HG03457 (cell line): ENCODE results near the gene HBS1L.
"Not testable (repeated sequence)": the region's sequence is repeated elsewhere in the genome, so short reads cannot be mapped to it uniquely, and the experiment has no call there.

Source experiments
- ATAC-seq: cut with Tn5 transposase; IDR thresholded peaks from one replicate; pipeline ENCODE4 v1.9.1; 2021; ENCODE audit warnings: moderate number of reproducible peaks; ENCODE audit not compliant: unreplicated experiment

The HBS1L gene

DNA sequence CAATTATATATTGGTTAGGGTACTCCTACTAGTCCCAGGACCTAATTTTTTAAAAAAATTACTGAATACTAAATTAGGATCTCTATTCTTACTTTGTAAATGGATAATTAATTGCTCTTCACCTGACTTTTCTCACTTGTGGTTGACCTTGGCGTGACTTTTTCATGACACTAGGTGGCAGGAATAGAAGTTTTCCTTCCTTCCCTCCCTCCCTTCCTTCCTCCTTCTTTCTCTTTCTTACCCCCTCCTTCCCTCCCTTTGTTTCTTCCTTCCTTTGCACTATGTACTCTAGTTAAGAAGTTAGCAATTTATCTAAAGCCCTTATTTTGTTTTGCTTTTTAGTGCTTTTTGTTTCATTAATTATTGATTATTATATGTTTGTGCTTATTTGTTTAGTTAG is 20.4 kb upstream of the HBS1L start:
- no peak for ATAC-seq

DNA sequence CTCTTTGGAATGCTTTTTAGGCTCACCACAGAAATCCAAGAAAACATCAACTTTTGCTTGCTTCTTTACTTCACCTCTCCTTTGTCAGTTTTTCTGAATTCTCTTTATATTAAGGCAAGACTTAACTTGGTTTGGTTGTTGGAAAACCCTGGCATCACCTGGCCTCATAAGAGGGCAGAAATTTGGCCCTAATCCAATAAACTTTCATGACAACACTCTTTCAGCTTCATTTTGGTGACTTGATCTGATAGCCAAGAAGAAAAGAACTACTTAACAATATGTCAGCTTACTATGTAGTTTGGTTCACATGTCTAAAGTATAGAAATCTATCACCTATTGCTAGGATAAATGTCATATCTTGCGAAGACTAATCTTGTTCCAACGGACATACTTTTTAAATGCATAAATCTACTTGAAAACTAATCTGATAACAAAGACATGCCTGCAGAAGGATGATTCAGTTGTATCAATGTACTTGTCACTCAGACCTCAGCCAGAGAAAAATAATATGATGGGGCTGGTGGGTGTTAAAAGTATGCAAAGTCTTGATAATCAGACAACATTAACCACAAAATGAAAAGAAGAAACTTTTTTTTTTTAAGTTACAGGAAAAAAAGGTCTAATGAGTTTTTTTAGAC is 19.3 kb upstream of the HBS1L start:
- ATAC-seq = no peak

DNA sequence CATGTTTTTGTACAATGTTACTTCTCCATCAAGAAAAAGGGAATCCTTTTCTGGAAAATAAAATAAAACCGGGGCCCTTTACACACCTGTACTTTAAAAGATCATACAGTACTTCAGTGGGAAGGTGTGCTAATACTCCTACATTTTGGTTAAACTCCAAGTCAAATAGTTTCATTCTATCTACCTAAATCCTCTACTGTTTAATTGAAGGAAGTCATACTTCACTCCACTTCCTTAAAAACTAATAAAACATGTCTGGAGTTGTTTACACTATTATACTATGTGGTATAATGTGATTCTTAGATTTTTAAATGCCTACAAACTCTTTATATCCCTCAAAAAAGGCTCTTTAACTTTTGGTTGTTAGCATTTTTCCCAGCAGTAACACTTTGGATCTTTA is 18.6 kb upstream of the HBS1L start:
- no peak for ATAC-seq

DNA sequence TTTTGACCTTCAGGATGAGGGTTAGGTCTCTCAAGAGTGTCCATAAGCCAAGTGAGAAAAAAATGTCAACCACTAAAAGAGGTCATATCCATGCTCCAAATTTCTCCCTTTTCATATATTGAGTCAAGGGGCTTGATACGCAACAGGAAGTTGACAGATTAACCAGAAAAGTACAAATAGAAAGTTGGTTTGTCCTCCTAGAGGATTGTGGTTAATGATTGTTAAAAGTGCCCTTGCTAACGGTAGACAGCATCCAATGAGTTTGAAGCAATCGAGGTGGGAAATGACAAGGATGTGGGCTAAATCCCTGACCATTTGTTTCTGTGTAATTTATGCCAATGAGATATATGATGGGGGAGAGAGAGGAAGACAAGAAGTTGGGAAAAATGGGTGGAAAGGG is 18.1 kb upstream of the HBS1L start:
- no peak for ATAC-seq

DNA sequence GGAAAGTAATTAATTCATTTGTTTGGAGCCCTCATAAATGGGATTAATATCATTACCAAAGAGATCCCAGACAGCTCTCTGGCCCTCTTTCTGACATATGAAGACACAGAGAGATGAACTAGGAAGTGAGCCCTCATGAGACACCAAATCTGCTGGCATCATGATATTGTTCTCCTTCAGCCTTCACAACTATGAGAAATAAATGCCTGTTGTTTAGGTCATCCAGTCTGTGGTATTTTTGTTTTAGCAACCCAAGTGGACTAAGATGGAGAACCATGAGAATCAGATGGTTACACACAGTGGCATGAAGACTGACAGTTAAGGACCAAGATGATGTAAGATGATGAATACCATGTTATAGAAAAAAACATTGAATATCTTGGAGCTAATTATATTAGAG is 16.9 kb upstream of the HBS1L start:
- no peak for ATAC-seq

DNA sequence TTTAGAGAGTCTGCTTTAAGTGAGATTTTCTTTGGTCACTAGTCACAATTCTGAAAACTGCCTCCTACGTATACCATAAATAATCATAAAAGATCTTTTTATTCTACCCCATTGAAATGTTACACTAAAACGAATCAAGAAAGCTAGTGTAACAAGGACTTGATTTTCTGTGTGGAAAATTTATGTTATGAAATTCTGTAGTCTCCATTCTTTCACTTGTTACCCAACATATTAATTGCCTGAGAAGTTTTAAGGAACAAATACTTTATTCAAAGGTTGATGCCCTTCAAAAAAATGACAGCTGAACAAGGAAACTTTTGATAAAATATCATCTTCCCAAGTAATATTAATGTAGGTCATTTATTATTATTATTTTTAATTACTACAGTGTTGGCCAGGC is 13.3 kb upstream of the HBS1L start:
- no peak for ATAC-seq

DNA sequence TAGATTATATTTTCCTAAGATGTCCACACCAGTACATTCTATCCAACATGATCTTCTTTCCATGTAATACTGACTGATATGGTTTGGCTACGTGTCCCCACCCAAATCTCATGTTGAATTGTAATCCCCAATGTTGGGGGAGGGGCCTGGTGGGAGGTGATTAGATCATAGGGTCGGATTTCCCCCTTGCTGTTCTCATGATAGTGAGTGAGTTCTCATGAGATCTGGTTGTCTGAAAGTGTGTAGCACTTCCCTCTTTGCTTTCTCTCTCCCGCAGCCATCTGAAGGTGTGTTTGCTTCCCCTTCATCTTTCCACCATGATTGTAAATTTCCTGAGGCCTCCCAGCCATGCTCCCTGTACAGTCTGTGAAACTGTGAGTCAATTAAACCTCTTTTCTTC is 12.2 kb upstream of the HBS1L start:
- no peak for ATAC-seq

DNA sequence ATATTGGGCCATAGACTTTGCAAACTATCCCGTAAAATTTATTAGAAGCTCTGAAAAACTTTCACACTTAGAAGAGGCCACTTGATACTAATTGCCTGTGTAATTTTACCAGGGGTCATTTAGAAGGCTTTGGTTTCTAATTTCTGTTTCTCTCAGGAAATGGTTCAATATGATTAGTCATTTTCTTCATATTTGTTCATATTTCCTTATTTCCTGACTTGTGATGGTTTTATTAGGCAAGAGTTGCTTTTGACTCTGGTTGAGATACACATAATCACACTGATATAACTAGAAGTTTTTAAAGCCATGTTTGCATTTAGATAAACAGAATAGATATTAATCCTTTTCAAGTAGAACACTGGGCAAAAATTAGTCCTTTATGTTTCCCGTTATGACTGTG is 11.8 kb upstream of the HBS1L start:
- ATAC-seq = no peak

DNA sequence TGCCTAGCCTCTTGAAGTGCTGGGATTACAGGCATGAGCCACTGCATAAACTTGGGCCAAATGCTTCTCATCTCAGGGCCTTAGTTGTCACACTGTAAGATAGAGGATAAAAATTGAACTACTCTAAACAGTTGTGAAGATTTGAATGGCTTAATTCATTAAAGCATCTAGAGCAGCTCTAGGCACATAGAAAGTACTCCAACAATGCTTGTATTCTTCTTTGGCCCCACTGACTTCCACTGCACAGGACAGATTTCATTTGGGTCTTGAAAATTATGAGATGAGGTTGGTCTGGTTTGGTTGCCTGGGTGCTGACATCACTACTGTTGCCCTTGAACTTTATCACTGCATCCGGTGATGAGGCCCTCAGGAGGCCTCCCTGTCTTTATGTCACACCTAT is 10.0 kb upstream of the HBS1L start:
- ATAC-seq = no peak

DNA sequence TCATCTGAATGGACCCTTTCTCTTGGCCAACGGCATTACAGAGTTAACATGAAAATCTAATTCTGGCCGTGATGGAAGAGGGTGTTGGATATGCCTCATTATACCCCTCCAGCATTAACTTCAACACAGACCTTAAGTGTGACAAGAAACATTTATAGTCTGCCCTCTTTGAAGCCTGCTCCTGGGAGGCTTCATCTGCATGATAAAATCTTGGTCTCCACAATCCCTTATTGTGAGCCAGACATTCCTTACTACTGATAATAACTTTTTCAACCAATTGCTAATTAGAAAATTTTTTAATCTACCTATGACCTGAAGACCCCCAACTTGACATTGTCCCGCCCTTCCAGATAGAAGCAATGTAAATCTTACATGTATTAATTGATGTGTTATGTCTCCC is 9.3 kb upstream of the HBS1L start:
- ATAC-seq = no peak

DNA sequence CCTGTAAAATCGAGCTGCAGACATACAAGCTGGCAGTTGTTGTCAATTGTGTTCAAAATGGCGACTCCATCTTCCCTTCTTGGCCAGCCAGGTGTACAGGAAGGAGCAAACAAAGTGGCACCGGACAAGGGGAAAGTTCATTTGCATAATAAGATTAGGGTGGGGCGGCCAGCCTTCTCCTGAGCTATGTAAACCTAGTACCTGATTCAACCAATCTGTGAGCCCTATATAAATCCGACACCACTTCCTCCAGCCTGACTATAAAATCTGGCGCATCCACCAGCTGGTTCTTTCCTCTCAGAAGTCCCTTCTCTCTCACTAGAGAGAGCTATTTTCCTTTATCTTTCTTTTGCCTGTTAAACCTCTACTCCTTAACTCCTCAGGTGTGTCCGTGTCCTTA is 8.1 kb upstream of the HBS1L start:
- ATAC-seq = no peak

DNA sequence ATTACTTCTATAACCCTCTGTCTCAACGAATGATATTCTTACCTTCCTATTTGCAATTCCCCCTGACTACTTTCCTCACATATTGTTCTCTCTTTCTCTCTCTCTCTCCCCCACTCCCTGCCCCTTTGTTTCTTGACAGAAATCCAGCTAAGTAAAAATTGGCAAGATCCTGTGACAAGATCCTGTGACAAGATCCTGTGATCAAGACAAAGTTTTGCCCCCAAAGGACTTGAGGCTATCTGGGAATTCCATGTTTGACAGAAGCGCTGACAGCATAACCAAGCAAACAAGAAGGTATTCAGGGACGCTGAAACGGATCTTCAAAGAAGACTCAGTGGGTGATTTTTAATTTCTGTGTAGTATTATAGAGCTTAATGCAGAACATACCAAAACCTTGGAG is 5.5 kb upstream of the HBS1L start:
- no peak for ATAC-seq

DNA sequence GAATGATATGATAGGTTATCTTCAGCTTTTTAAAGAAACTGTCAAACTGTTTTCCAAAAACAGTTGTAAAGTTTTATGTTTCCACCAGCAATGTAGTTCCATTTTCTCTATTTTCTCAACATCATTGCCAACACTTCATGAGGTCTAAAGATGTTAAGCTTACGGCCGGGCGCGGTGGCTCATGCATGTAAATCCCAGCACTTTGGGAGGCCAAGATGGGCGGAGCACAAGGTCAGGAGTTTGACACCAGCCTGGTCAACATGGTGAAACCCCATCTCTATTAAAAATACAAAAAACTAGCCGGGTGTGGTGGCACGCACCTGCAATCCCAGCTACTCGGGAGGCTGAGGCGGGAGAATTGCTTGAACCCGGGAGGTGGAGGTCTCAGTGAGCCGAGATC is 3.7 kb upstream of the HBS1L start:
- not testable (repeated sequence) for ATAC-seq

DNA sequence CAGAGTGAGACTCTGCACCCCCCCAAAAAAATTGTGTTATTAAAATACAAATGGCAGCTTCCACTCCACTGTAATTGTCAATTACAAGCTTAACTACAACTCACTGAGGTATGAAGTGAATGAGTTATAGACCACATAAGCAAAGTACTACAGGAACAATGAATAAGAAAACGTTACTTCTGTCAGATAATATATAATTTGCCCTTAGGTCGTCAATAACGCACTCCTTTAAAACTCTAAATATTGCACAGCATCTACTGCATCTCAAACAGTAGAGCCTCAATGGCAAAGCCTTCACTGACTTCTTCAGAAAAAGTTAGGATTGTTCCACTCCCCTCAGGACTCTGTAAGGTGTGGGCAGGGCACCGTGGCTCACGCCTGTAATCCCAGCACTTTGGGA is 2.0 kb upstream of the HBS1L start:
- no peak for ATAC-seq

DNA sequence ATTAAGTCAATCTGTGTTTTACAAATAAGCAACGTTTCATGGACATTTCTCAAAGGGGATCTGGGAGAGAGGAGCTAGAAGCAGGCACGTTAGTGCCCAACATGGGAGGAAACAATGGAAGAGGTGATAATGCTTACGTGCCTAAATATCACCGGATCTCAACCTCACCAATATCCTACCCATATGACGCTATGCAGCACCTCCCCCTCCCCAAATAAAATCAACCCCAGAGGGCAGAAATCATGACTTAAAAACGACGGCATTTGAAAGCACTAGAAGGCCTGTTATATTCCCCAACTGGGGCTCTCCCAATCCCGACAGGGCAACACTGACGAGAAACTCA is 425 bp downstream of the HBS1L start:
- peak; percentile 0 for ATAC-seq

DNA sequence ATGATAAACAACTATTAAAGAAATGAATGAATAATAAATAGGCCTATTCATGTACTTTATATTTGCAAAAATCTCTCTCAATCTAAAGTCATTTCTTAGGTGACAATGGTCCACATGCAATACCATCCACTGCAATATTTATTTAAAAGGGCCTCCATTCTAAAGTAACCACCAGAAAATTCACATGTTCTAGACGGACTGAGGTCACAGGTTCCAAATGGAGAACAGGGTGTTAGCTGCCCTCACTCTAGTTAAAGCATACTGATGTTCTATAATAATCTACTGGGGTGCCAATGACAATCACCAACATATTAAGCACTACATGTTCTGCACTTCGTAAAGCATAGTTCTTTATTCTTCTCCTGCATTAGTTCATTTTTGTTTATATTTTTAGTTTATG is 1.2 kb downstream of the HBS1L start:
- ATAC-seq = no peak

DNA sequence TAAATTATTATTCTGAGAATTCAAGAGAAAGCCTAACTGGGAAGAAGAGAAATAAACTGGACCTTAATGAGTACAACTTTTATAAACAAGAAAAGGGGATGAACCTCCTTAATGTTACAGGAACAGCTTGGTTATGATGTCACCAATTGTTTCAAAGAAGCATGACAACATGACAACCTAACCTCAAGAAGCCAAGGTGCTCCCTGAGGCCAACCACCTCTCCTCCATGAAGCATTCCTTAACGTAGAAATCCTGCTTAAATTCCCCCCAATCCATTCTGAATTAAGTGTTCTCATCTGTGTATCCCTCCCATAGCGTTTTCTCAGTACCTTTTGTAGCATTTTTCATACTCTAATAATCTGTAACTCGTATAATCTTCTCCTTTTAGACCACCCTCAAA is 1.7 kb downstream of the HBS1L start:
- no peak for ATAC-seq

DNA sequence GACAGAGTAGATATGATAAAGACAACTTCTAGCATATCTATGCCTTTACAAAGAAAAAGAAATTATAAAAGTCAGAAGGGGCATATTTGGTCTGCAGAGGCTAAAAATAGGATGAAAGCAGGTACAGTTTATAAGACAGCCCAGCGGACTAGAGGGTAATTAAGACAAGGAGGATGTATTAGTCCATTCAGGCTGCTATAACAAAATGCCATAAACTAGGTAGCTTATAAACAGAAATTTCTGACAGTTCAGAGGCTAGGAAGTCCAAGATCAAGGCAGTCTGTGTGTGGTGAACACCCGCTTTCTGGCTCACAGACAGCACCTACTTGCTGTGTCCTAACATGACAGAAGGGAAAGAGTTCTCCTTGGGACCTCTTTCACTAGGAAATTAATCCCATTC is 5.7 kb downstream of the HBS1L start:
- no peak for ATAC-seq

DNA sequence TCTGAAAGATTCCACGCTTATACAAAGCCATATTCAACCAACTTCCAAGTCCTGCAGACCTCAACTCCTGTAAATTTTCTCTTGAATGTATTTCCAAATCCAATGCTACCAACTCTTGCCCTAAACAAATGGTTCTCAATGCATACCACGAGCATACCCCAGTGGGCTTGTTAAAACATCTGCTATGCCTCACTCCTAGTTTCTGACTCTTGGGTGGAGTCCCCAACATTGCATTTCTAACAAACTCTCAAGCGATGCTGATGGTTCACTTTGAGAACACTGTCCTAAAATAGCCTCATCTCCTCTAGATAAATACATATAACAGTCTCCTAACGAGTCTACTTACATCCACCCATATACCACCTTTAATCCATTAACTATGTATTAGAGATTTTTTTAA is 7.3 kb downstream of the HBS1L start:
- ATAC-seq = no peak

DNA sequence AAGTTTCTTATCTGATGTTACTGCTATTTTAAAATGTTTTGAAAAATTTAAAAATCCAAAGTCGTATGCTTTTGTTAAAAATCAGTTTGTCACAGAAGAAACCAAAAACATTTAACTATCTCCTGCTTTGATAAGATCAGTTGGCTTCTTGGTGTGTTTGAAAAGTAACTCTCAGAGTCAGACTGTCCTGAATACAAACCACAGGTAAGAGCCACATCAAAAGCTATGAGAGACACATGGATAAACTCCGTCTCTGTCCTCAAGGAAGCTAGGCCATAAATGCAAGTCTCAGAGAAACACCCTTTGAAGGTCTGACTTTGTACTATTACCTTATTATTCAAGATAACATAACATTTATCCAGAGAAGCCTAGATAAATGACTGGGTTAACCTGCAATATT is 7.7 kb downstream of the HBS1L start:
- ATAC-seq = no peak

DNA sequence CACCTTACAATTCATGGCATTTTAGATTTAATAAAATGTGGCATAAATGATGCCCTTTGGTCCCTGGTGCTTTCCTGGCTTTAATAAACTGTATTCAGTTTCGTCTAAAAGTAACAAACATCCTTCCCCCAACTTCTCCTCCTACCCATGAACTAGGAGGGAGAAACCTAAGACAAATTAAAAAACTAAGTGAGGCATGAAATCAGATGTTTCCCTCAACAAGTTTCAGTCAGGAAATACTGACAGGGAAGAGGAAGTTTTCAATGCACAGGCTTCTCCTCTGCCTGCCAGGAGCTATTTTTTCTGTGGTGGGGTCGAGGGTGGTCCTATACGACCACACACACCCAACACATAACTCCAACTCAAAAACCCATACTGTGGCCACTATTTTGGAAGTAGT is 10.0 kb downstream of the HBS1L start:
- no peak for ATAC-seq

DNA sequence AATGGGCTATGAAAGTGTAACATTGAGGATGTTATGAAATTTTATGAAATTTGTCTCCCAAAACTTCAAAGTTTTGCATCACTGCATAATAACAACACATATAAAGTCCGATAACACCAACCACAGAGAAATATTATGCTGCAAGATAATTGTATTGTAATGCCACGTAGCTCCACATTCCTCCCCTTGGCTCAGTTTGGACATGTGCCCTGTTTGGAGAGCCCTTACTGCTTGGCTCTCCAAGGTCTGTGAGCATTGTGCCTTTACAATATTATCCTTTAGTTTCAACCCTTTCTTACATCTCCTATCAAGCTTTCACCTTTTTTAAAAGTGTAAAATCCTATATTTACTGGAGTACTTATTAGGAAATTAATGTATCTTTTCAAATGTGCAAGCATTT is 10.8 kb downstream of the HBS1L start:
- ATAC-seq = no peak

DNA sequence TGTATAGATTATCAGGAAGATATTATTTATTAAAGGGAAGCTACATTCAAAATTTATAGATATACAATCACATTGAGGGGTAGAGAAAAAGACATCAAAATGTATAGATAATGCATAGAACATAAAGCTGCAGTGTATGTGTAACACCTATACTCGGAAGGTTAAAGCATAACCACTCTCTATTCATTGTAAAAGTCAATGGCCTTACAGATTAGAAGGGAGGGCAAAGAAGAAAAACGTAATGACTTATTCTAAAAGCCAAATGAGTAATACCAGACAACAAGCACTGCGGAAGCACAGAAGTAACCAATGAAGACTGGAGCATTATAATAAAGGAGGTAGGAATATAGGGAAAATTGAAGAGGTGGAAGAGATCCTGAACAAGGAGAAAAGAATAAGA is 11.3 kb downstream of the HBS1L start:
- ATAC-seq = no peak

DNA sequence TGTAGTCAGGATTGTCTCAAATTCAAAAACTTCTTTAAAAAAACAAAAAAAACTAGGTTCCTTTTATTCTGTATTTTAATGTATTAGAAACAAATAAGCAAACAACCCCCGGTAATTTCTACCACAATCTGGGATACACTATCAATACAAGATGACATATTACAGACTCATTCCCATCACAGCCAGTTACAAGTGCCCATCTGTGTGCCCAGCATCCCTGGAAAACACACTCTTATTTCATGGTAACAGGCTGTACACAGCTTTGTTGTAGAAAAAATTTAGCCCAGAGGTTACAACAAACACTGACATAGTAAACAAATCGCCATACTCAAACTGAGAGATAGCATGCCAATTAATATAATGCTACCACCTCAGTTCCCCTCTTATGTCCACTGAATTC is 16.3 kb downstream of the HBS1L start:
- ATAC-seq = no peak
